ENCODE results near the gene ATXN1.
"Not testable (repeated sequence)": the region's sequence is repeated elsewhere in the genome, so short reads cannot be mapped to it uniquely, and the experiment has no call there.

ATXN1 gene

GRCh38 chr6:16563628-16564240, 197.5 kb downstream of the ATXN1 start:
- no peak for DNase-seq

- no peak for DNase-seq
Observed at GRCh38 chr6:16562498-16562897, 198.8 kb downstream of the ATXN1 start.

GRCh38 chr6:16559071-16559470, 202.2 kb downstream of the ATXN1 start:
- no peak for DNase-seq

GRCh38 chr6:16555550-16555949, 205.7 kb downstream of the ATXN1 start:
- DNase-seq: no peak

GRCh38 chr6:16553531-16553930, 207.7 kb downstream of the ATXN1 start:
- no peak for DNase-seq

GRCh38 chr6:16551466-16551865, 209.8 kb downstream of the ATXN1 start:
- no peak for DNase-seq

- DNase-seq: no peak
Observed at GRCh38 chr6:16548121-16548520, 213.1 kb downstream of the ATXN1 start.

- DNase-seq: no peak
Observed at GRCh38 chr6:16547587-16547986, 213.7 kb downstream of the ATXN1 start.

GRCh38 chr6:16546861-16547260, 214.4 kb downstream of the ATXN1 start:
- no peak for DNase-seq

- DNase-seq: no peak
Observed at GRCh38 chr6:16545382-16545781, 215.9 kb downstream of the ATXN1 start.

GRCh38 chr6:16544521-16544920, 216.7 kb downstream of the ATXN1 start:
- DNase-seq: no peak

GRCh38 chr6:16544006-16544405, 217.3 kb downstream of the ATXN1 start:
- DNase-seq: no peak

- no peak for DNase-seq
Observed at GRCh38 chr6:16543521-16543920, 217.7 kb downstream of the ATXN1 start.

GRCh38 chr6:16542070-16542469, 219.2 kb downstream of the ATXN1 start:
- no peak for DNase-seq

GRCh38 chr6:16540804-16541752, 220.2 kb downstream of the ATXN1 start:
- no peak for DNase-seq

GRCh38 chr6:16540383-16540782, 220.9 kb downstream of the ATXN1 start:
- not testable (repeated sequence) for DNase-seq

- DNase-seq: no peak
Observed at GRCh38 chr6:16539086-16539931, 222.0 kb downstream of the ATXN1 start.

GRCh38 chr6:16535564-16535963, 225.7 kb downstream of the ATXN1 start:
- no peak for DNase-seq

- DNase-seq: no peak
Observed at GRCh38 chr6:16533721-16534136, 227.5 kb downstream of the ATXN1 start.

GRCh38 chr6:16533210-16533609, 228.1 kb downstream of the ATXN1 start:
- no peak for DNase-seq

- DNase-seq: no peak
Observed at GRCh38 chr6:16527691-16528090, 233.6 kb downstream of the ATXN1 start.

GRCh38 chr6:16524380-16524707, 236.9 kb downstream of the ATXN1 start:
- DNase-seq: no peak

- no peak for DNase-seq
Observed at GRCh38 chr6:16523606-16524379, 237.5 kb downstream of the ATXN1 start.

All from SHP77 (cell line).